ENCODE measurements around the gene CHTOP. TPM values are rescaled to one million over a fixed set of nuclear protein-coding genes. Genes with fewer than 3 reads are reported as not detected.
A peak's percentile ranks its signal among the peaks of the same experiment; 100 is the strongest.

The CHTOP gene
- total and polyA plus RNA-seq, 8 donors = 54.5 to 125 (median 113) TPM

- Histone ChIP-seq H3K36me3 (peaks cover 0 to 10% of the 10 kb centered on the region in 2 donors), H3K27me3 (no peaks in the 10 kb centered on the region), H3K4me3 (no peak overlapping the region), H3K27ac (no peak overlapping the region), H3K9me3 (no peaks in the 10 kb centered on the region), H3K4me1 (peaks cover 0 to 18% of the 10 kb centered on the region in 2 donors)
- intact Hi-C loops (cut with DNase I) = no loop called here
- ATAC-seq (no peak), DNase-seq (no peak)
- no peak for TF ChIP-seq CTCF (IDR thresholded peaks at IDR 0.05)
Observed at GRCh38 chr1:153651771-153652170, 17.9 kb downstream of the CHTOP start.

- TF ChIP-seq CTCF (IDR thresholded peaks at IDR 0.05) = no peak
- Histone ChIP-seq H3K4me1 (peaks cover under 1 to 16% of the 10 kb centered on the region in 2 donors), H3K9me3 (no peaks in the 10 kb centered on the region), H3K4me3 (no peak overlapping the region), H3K36me3 (no peaks in the 10 kb centered on the region), H3K27me3 (no peaks in the 10 kb centered on the region), H3K27ac (peak overlapping the region; percentile 28 to 77)
- peak; percentile 49 for ATAC-seq
- intact Hi-C loops (cut with DNase I) = no loop called here
- DNase-seq = no peak
Observed at GRCh38 chr1:153652805-153653500, 19.1 kb downstream of the CHTOP start.

- intact Hi-C loops (cut with DNase I) = no loop called here
- Histone ChIP-seq H3K4me1 (peaks cover 5 to 33% of the 10 kb centered on the region in 2 donors), H3K9me3 (no peaks in the 10 kb centered on the region), H3K27ac (peak overlapping the region in 1 of 2 donors; percentile 15), H3K36me3 (peaks cover 0 to under 1% of the 10 kb centered on the region in 2 donors), H3K4me3 (no peak overlapping the region), H3K27me3 (no peaks in the 10 kb centered on the region)
- no peak for TF ChIP-seq CTCF (IDR thresholded peaks at IDR 0.05)
- peak; percentile 27 for ATAC-seq
- no peak for DNase-seq
Observed at GRCh38 chr1:153655333-153655732, 21.5 kb downstream of the CHTOP start.

- H3K27ac ChIP-seq = peak within 1 kb of the TSS; percentile 92
- peak within 1 kb of the TSS; percentile 65 to 74 for H3K4me3 ChIP-seq
- H3K9me3 ChIP-seq = no peaks in the 10 kb centered on the region
- peak in 1 of 2 donors; percentile 20 for TF ChIP-seq CTCF (IDR thresholded peaks at IDR 0.05)
- no peaks in the 10 kb centered on the region for H3K27me3 ChIP-seq
- H3K36me3 ChIP-seq = peaks cover 0 to 33% of the 10 kb centered on the region in 2 donors
- DNase-seq (peak; percentile 87 to 96 (median 92)), ATAC-seq (peak; percentile 97)
- H3K4me1 ChIP-seq = peaks cover 5 to 29% of the 10 kb centered on the region in 2 donors
- intact Hi-C loops (cut with DNase I) = no loop called here
Observed at GRCh38 chr1:153658400-153659174, 24.7 kb downstream of the CHTOP start, which contains the start of gene SNAPIN. Gene SNAPIN (plus strand): TSS chr1:153658703. CDS start chr1:153658744, 41 bp downstream.

GRCh38 chr1:153659175-153659534, 25.3 kb downstream of the CHTOP start:
- Histone ChIP-seq H3K27ac (peak overlapping the region; percentile 92), H3K4me1 (peaks cover 5 to 30% of the 10 kb centered on the region in 2 donors), H3K4me3 (peak overlapping the region; percentile 65 to 74), H3K27me3 (no peaks in the 10 kb centered on the region), H3K36me3 (peaks cover 0 to 38% of the 10 kb centered on the region in 2 donors), H3K9me3 (no peaks in the 10 kb centered on the region)
- ATAC-seq (no peak), DNase-seq (no peak)
- no peak for TF ChIP-seq CTCF (IDR thresholded peaks at IDR 0.05)
- intact Hi-C loops (cut with DNase I) = no loop called here

Data from left lung (tissue), 10 donors.